ENCODE data around the gene TPCN1.

Gene TPCN1

GRCh38 chr12:113292091-113292490 lies 70.8 kb downstream of the TPCN1 start:
- Histone ChIP-seq H3K4me1 (ENCODE audit: control insufficient read depth, insufficient read depth, low read length) (no peaks in the 10 kb centered on the region), H3K27me3 (ENCODE audit: control insufficient read depth, insufficient read depth, low read length) (no peaks in the 10 kb centered on the region), H3K4me3 (ENCODE audit: low read depth, low read length) (no peak overlapping the region), H3K9me3 (ENCODE audit: control insufficient read depth, insufficient read depth, low read depth, low read length) (no peaks in the 10 kb centered on the region), H3K27ac (ENCODE audit: low read depth, low read length) (no peak overlapping the region), H3K36me3 (ENCODE audit: control insufficient read depth, insufficient read depth, low read length) (peaks cover 49% of the 10 kb centered on the region), H3K9ac (ENCODE audit: low read length) (no peak overlapping the region)

GRCh38 chr12:113292547-113292946 lies 71.3 kb downstream of the TPCN1 start:
- no peaks in the 10 kb centered on the region for H3K4me1 ChIP-seq (ENCODE audit: control insufficient read depth, insufficient read depth, low read length)
- no peaks in the 10 kb centered on the region for H3K9me3 ChIP-seq (ENCODE audit: control insufficient read depth, insufficient read depth, low read depth, low read length)
- peaks cover 49% of the 10 kb centered on the region for H3K36me3 ChIP-seq (ENCODE audit: control insufficient read depth, insufficient read depth, low read length)
- H3K27me3 ChIP-seq (ENCODE audit: control insufficient read depth, insufficient read depth, low read length) = no peaks in the 10 kb centered on the region
- H3K9ac ChIP-seq (ENCODE audit: low read length) = no peak overlapping the region
- no peak overlapping the region for H3K27ac ChIP-seq (ENCODE audit: low read depth, low read length)
- no peak overlapping the region for H3K4me3 ChIP-seq (ENCODE audit: low read depth, low read length)

- no peaks in the 10 kb centered on the region for H3K9me3 ChIP-seq (ENCODE audit: control insufficient read depth, insufficient read depth, low read depth, low read length)
- H3K27me3 ChIP-seq (ENCODE audit: control insufficient read depth, insufficient read depth, low read length) = no peaks in the 10 kb centered on the region
- H3K36me3 ChIP-seq (ENCODE audit: control insufficient read depth, insufficient read depth, low read length) = peaks cover 49% of the 10 kb centered on the region
- no peak overlapping the region for H3K9ac ChIP-seq (ENCODE audit: low read length)
- no peak overlapping the region for H3K4me3 ChIP-seq (ENCODE audit: low read depth, low read length)
- no peak overlapping the region for H3K27ac ChIP-seq (ENCODE audit: low read depth, low read length)
- H3K4me1 ChIP-seq (ENCODE audit: control insufficient read depth, insufficient read depth, low read length) = no peaks in the 10 kb centered on the region
These were observed 71.8 kb downstream of the TPCN1 start for GRCh38 chr12:113293100-113293499.

GRCh38 chr12:113295886-113296556 lies 74.8 kb downstream of the TPCN1 start:
- no peaks in the 10 kb centered on the region for H3K27me3 ChIP-seq (ENCODE audit: control insufficient read depth, insufficient read depth, low read length)
- H3K4me3 ChIP-seq (ENCODE audit: low read depth, low read length) = no peak overlapping the region
- peaks cover 14% of the 10 kb centered on the region for H3K4me1 ChIP-seq (ENCODE audit: control insufficient read depth, insufficient read depth, low read length)
- no peak overlapping the region for H3K27ac ChIP-seq (ENCODE audit: low read depth, low read length)
- H3K9me3 ChIP-seq (ENCODE audit: control insufficient read depth, insufficient read depth, low read depth, low read length) = no peaks in the 10 kb centered on the region
- H3K9ac ChIP-seq (ENCODE audit: low read length) = no peak overlapping the region
- H3K36me3 ChIP-seq (ENCODE audit: control insufficient read depth, insufficient read depth, low read length) = peaks cover 26% of the 10 kb centered on the region

GRCh38 chr12:113296557-113297213 lies 75.4 kb downstream of the TPCN1 start:
- peaks cover 16% of the 10 kb centered on the region for H3K4me1 ChIP-seq (ENCODE audit: control insufficient read depth, insufficient read depth, low read length)
- H3K27me3 ChIP-seq (ENCODE audit: control insufficient read depth, insufficient read depth, low read length) = no peaks in the 10 kb centered on the region
- no peak overlapping the region for H3K27ac ChIP-seq (ENCODE audit: low read depth, low read length)
- no peaks in the 10 kb centered on the region for H3K9me3 ChIP-seq (ENCODE audit: control insufficient read depth, insufficient read depth, low read depth, low read length)
- H3K9ac ChIP-seq (ENCODE audit: low read length) = no peak overlapping the region
- H3K4me3 ChIP-seq (ENCODE audit: low read depth, low read length) = no peak overlapping the region
- peaks cover 22% of the 10 kb centered on the region for H3K36me3 ChIP-seq (ENCODE audit: control insufficient read depth, insufficient read depth, low read length)

GRCh38 chr12:113297214-113297587 lies 75.9 kb downstream of the TPCN1 start:
- Histone ChIP-seq H3K27me3 (ENCODE audit: control insufficient read depth, insufficient read depth, low read length) (no peaks in the 10 kb centered on the region), H3K9ac (ENCODE audit: low read length) (no peak overlapping the region), H3K4me1 (ENCODE audit: control insufficient read depth, insufficient read depth, low read length) (peaks cover 21% of the 10 kb centered on the region), H3K4me3 (ENCODE audit: low read depth, low read length) (no peak overlapping the region), H3K27ac (ENCODE audit: low read depth, low read length) (no peak overlapping the region), H3K9me3 (ENCODE audit: control insufficient read depth, insufficient read depth, low read depth, low read length) (no peaks in the 10 kb centered on the region), H3K36me3 (ENCODE audit: control insufficient read depth, insufficient read depth, low read length) (peaks cover 16% of the 10 kb centered on the region)

GRCh38 chr12:113297621-113298471 lies 76.6 kb downstream of the TPCN1 start:
- no peaks in the 10 kb centered on the region for H3K27me3 ChIP-seq (ENCODE audit: control insufficient read depth, insufficient read depth, low read length)
- no peak overlapping the region for H3K4me3 ChIP-seq (ENCODE audit: low read depth, low read length)
- H3K36me3 ChIP-seq (ENCODE audit: control insufficient read depth, insufficient read depth, low read length) = peaks cover 10% of the 10 kb centered on the region
- no peaks in the 10 kb centered on the region for H3K9me3 ChIP-seq (ENCODE audit: control insufficient read depth, insufficient read depth, low read depth, low read length)
- no peak overlapping the region for H3K9ac ChIP-seq (ENCODE audit: low read length)
- no peak overlapping the region for H3K27ac ChIP-seq (ENCODE audit: low read depth, low read length)
- peaks cover 27% of the 10 kb centered on the region for H3K4me1 ChIP-seq (ENCODE audit: control insufficient read depth, insufficient read depth, low read length)

GRCh38 chr12:113298472-113298817 lies 77.2 kb downstream of the TPCN1 start:
- no peak overlapping the region for H3K9ac ChIP-seq (ENCODE audit: low read length)
- peaks cover 4% of the 10 kb centered on the region; the same call in 1 of the 2 replicates for H3K36me3 ChIP-seq (ENCODE audit: control insufficient read depth, insufficient read depth, low read length)
- H3K4me1 ChIP-seq (ENCODE audit: control insufficient read depth, insufficient read depth, low read length) = peaks cover 33% of the 10 kb centered on the region
- H3K27ac ChIP-seq (ENCODE audit: low read depth, low read length) = no peak overlapping the region
- H3K27me3 ChIP-seq (ENCODE audit: control insufficient read depth, insufficient read depth, low read length) = no peaks in the 10 kb centered on the region
- H3K4me3 ChIP-seq (ENCODE audit: low read depth, low read length) = no peak overlapping the region
- H3K9me3 ChIP-seq (ENCODE audit: control insufficient read depth, insufficient read depth, low read depth, low read length) = no peaks in the 10 kb centered on the region

GRCh38 chr12:113298861-113299545 lies 77.7 kb downstream of the TPCN1 start:
- Histone ChIP-seq H3K27me3 (ENCODE audit: control insufficient read depth, insufficient read depth, low read length) (no peaks in the 10 kb centered on the region), H3K9me3 (ENCODE audit: control insufficient read depth, insufficient read depth, low read depth, low read length) (no peaks in the 10 kb centered on the region), H3K4me1 (ENCODE audit: control insufficient read depth, insufficient read depth, low read length) (peaks cover 35% of the 10 kb centered on the region), H3K9ac (ENCODE audit: low read length) (peak overlapping the region; percentile 66), H3K27ac (ENCODE audit: low read depth, low read length) (peak overlapping the region; percentile 58; the same call in 1 of the 2 replicates), H3K4me3 (ENCODE audit: low read depth, low read length) (no peak overlapping the region), H3K36me3 (ENCODE audit: control insufficient read depth, insufficient read depth, low read length) (peaks cover 2% of the 10 kb centered on the region; the same call in 1 of the 2 replicates)

- Histone ChIP-seq H3K4me1 (ENCODE audit: control insufficient read depth, insufficient read depth, low read length) (peaks cover 35% of the 10 kb centered on the region), H3K9ac (ENCODE audit: low read length) (peak overlapping the region; percentile 66), H3K27me3 (ENCODE audit: control insufficient read depth, insufficient read depth, low read length) (no peaks in the 10 kb centered on the region), H3K27ac (ENCODE audit: low read depth, low read length) (peak overlapping the region; percentile 58; the same call in 1 of the 2 replicates), H3K4me3 (ENCODE audit: low read depth, low read length) (no peak overlapping the region), H3K36me3 (ENCODE audit: control insufficient read depth, insufficient read depth, low read length) (peaks cover 2% of the 10 kb centered on the region; the same call in 1 of the 2 replicates), H3K9me3 (ENCODE audit: control insufficient read depth, insufficient read depth, low read depth, low read length) (no peaks in the 10 kb centered on the region)
These were observed 78.5 kb downstream of the TPCN1 start for GRCh38 chr12:113299619-113300237.

Measured in HUES6 (cell line).